ENCODE data around the gene MICOS13.
A peak's percentile ranks its signal among the peaks of the same experiment; 100 is the strongest.
"Not testable (repeated sequence)": the region's sequence is repeated elsewhere in the genome, so short reads cannot be mapped to it uniquely, and the experiment has no call there.

MICOS13 gene, protein sequence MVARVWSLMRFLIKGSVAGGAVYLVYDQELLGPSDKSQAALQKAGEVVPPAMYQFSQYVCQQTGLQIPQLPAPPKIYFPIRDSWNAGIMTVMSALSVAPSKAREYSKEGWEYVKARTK

DNA sequence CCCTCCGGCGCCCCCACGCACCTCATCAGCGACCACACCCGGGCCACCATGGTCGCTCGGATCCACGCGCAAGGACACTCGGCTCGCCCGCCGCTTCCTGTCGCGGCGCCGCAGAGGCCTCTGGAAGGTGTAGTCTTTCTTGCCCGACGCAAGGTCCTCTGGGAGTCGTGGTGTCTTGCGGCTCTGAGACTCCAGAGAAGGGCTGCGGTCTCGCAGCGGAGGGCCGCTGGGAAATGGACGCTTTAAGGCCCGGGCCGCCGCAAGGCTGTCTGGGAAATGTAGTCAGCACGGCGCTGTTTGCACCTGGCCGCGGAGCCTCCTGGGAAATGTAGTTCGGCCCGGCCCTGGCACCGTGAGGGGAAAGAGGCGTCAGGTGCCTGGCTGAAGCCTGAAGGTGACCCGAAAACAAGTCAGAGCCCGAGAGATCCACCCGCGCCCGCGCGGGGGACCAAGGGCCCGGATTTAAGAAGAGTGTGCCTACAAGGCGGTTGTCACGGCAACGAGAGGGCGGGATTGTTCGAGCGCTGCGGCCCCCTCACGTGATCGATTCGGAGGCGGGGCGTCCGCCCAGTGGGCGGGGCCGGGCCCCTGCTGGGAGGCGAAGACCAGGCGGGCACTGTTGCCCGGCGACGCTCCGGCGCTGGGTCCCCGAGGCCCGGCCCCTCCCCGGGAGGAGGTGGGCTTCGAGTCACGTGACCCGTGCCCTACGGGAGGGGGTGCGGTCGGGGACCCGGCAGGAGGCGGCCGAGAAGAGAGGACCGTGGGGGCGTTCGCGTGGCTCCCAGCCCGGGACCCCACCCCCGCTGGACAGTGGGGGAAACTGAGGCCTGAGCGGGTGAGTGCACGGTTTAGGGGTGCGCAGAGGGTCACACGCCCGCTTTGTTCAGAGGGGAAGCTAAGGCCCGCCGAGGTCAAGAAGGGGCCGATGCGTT is at the start of gene MICOS13, which contains the start of gene HSD11B1L:
TSS of gene MICOS13 (minus strand) at position 80 of the 932 bp plus-strand sequence. CDS start at position 50, 30 bp downstream.
TSS of gene HSD11B1L (plus strand) at position 591 of the 932 bp plus-strand sequence. CDS start 3,806 bp downstream, outside the sequence.
- DNase-seq: peak; percentile 96

DNA sequence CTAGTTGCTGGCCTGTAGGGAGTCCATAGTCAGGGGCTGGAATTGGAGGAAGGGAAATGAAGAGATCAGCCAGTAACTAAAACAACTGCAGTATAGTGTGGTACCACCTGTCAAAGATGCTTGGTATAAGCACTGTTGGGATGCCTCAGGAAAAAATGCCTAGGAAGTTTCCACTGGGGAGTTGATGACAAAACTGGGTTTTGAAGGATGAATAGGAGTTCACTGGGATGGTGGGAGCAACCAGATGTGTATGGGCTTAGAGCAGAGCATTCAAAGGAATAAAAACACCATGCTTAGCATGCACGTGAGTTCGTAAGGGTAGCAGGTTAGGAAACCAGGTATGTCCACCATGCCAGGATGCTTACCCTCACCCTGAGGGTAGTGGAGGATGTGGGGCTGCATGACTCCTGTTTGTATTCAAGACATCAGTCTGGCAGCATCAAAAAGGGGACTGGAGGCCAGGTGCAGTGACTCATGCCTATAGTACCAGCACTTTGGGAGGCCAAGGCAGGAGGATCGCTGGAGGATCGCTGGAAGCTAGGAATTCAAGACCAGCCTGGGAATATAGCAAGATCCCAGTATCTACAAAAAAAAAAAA is 47.2 kb upstream of the MICOS13 start:
- DNase-seq: no peak

DNA sequence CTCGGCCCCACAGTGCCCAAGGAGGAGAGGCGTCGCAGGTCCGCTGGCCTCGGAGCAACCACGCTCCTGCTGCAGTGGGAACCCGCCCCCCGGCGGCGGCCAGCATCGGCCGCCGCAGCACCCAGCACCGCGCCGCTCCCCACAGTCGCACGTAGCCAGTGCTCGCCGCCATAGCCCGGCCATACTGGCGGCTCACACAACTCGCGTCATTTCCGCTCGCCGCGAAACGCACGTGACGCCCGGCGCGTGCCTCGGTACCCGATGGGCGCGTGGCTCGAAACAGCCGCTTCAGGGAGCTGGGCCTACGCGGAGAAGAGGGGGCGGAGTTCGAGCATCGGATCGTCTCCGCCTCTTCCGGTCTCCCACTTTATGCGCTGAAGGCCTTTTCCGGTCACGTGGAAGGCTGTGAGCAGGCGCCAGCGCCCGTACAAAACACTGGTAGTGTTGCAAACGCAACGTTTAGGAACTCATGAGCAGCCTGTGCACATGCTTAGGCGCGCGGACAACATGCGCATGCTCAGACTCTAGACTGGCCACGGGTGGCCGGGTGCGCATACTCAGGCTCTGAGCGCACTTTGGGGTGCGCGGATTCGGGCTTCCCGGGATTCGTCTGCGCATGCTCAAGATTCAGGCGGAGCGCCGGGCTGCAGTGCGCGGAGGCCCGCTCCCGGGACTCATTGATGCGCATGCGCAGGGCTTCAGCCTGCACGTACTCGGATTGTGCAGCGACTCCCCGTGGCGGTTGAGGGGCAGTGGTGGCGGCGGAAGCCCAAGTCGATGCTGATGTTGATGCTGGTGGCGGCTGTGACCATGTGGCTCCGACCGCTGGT is 39.9 kb upstream of the MICOS13 start, which contains the start of the genes CATSPERD and LONP1:
TSS of gene CATSPERD (plus strand) at position 677 of the 830 bp plus-strand sequence. CDS start at position 778, 101 bp downstream.
TSS of gene LONP1 (minus strand) at position 186 of the 830 bp plus-strand sequence. CDS start at position 172, 14 bp downstream.
- peak; percentile 97 for DNase-seq

DNA sequence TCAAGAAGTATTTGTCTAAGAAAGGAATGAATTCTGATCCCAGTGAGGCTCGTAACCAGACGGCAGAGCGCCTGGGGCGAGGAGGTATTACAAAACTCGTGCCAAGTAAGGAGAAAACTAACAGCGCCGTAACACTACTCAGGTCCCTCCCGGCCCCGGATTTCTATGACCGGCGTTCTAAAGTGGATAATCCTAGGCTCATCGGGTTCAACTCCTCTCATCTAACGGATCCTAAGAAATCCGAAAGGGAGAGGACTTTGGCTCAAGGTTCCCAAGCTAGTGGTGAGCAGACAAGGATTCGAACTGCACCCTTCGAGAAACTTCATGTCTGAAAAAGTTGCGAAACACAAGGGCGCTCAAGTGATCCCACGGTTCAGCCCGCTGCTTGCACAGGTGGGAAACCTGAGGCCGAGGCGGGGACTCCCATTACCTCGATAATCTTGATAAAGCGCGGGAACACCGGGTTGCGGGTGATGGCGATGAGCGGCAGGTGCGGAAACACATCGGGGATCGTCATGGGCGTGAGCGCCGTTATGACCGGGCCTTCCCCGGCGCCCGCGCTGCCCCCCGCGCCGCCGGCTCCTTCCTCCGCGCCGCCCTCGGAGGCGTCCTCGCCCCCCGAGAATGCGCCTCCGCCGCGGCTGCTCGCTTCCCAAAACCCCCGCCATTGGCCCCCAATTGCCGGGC is 39.1 kb upstream of the MICOS13 start:
- DNase-seq: peak; percentile 8

DNA sequence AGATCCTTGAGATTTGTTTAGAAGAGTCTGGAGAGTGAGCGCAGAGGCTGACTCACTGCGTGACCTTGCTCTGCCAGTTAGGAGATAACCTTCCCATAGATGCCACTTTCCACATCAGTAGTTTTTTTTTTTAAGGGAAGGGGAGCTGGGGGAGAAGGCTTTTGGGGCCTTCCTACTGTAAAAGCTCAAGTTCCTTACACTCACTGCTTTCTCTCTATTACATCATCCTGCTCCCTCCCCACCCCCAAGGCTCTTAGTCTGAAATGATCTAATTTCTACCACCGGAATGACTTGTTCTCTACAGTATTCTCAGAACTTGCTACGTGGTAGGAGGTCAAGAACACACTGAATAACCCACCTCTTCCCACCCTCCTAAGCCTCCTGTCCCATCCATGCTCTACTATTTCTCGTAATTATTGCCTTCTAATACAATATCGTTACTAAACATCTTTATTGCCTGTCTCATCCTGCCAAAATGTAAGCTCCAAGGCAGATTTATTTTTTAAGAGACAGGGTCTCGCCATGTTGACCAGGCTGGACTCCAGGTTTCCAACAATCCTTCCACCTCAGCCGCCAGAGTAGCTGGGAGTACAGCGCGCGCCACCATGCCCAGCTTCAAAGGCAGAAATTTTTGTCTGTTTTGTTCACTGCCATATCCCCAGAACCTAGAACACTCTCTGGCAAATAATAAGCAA is 38.4 kb upstream of the MICOS13 start:
- no peak for DNase-seq

DNA sequence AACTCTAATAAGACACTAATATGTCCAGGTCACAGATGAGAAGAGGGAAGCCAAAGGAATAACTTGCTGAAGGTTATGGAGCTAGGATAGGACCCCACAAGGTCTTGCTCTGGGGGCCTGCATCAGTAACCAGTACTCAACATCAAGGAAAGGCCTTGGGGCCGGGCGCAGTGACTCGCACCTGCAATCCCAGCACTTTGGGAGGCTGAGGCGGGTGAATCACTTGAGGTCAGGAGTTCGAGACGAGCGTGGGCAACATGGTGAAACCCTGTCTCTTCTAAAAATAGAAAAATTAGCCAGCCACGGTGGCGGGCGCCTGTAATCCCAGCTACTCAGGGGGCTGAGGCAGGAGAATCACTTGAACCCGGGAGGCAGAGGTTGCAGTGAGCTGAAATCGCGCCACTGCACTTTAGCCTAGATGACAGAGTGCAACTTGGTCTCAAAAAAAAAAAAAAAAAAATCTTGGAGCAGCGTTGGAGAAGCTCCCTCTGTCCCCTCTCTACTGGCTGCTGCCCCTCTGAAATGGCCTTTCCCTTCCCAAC is 37.8 kb upstream of the MICOS13 start:
- DNase-seq: no peak

DNA sequence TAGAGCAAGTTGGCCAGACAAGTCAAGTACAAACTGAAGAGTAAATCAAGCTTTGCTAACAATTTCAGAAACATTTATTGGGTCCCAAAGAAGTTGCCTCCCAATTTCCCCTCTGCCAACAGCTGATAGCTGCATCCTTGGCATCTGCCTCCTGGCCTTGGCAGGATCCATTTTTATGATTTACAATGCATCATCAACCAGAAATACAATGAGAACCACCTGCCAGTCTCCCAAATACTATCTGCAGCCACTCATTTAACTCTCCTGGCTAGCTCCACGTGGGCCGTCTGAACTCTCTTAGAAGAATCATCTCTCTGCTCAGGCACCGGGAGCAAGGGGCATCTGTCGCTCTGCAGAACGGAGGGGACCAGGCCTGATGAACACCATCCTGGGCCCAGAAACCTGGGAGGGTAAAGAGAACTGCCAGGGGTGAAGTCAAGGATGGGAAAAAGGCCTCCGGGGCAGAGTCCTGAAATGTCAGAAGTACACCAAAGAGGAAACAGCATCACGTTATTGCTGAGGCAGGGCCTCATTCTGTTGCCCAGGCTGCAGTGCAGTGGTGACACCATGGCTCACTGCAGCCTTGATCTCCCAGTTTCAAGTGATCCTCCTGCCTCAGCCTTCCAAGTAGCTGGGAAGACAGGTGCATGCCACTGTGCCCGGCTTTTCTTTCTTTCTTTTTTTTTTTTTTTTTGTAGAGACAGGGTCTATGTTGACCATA is 37.1 kb upstream of the MICOS13 start:
- DNase-seq: no peak

DNA sequence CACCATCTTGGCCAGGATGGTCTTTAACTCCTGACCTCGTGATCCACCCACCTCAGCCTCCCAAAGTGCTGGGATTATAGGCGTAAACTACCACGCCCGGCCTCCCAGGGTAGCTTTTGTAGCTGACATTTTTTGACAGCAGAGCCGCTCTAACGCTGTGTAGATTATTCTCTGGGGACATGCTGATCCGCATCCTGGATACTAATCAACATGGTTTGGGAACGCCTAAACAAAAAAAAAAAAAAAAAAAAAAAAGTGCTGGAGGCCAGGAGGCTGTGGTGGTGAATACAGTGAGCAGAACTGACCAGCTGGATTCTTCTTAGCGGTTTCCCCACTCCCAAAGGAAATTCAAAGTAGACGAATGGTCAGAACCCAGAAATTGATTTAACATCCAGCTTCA is 34.5 kb upstream of the MICOS13 start:
- DNase-seq: no peak

DNA sequence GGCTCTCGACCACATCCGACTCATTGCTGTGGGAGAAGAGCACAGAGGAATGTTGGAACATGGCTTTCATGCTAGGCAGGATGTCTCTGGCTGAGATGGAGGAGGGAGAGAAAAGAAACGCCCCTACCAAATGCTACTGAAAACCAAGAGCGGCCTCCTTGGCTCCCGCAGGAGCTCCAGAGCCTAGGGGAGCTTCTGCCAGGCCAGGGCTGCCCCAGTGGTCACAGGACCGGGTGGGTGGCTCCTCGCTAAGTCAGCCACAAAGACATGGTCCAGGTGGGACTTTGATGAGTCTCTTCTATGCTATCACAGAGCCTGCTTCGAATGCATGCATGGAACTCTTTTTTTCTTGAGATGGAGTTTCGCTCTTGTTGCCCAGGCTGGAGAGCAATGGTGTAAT is 32.9 kb upstream of the MICOS13 start:
- no peak for DNase-seq

DNA sequence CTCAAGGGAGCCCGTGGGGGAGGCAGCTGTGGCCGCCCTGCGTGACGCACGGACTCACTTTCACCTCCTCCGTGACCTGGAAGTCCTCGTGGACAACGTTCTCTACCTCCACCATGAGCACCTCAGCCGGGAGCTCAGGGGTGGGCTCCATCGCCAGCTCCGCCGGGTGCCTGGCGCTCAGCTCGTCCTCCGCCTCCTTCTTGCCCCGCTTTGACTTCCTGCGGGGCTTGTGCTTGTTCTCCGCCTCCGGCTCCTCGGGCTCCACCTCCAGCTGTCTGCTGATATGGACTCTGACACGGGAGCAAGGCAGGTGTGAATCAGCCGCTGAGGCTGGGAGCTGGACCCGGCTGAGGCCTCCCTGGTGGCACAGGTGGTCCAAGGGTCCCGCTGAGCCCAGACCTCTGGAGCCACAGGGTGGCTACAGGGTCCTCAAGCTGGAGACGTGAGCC is 31.4 kb upstream of the MICOS13 start:
- no peak for DNase-seq

DNA sequence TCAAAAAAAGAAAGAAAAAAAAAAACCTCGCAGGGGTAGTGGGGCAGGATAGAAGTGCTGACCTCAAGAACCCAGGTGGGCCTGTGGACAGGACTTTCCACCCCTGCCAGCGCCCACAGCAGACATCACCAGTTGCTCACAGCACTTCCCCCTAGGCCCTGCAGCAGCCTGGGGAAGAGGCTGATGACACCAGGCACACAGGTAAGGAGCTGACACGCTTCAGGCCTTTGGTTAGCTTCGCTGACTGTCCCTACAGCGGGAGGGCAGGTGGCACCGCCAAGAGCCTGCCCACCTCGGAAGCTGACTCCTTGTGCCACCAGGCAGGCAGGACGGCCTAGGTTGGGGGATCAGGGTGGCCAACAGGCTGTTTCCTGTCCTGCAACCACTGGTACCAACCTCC is 30.7 kb upstream of the MICOS13 start:
- no peak for DNase-seq

DNA sequence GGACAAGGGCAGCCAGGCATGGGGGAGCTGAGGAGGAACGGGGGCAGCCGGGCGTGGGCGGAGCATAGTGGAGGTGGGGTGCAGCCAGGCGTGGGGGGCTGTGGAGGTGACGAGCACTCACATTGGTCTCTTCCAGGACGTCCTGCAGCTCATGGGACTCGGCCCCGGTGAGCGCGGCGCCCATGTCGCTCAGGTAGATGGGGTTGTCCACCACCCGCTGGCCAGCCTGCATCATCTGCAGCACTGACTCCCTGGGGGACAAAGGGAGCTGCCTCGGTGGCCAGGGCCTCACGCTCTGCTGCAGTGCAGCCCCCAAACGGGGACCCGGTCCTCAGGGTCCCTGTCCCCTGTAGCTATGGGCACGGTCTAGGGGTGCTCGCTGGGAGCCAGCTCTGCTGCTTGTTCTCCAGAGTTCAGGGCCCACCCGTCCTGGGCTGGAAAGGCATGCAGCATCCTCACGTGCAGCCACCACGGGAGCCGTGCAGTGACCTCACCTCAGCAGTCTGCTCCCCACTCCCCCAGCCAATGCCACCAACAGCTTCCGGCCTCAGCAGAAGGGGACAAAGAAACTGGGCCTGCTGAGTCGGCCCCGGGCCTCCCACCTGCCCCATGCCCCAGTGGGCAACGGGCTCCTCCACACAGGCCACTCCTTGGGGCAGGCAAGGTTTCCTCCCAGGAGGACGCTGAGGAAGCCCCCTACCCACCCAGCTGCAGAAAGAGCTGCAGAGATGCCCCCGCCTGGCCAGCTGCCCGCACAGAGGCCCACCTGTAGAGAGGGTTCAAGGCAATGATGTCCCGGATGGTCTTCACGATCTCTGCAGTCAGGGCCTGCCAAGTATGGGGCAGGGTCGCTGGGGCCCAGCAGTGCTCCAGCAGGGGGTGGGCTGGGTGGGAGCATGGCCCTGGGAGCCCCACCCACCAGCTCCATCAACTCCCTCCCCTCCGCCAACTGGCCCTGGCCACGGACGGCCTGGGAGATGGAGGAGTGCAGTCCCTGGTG is 27.6 kb upstream of the MICOS13 start:
- DNase-seq: no peak

DNA sequence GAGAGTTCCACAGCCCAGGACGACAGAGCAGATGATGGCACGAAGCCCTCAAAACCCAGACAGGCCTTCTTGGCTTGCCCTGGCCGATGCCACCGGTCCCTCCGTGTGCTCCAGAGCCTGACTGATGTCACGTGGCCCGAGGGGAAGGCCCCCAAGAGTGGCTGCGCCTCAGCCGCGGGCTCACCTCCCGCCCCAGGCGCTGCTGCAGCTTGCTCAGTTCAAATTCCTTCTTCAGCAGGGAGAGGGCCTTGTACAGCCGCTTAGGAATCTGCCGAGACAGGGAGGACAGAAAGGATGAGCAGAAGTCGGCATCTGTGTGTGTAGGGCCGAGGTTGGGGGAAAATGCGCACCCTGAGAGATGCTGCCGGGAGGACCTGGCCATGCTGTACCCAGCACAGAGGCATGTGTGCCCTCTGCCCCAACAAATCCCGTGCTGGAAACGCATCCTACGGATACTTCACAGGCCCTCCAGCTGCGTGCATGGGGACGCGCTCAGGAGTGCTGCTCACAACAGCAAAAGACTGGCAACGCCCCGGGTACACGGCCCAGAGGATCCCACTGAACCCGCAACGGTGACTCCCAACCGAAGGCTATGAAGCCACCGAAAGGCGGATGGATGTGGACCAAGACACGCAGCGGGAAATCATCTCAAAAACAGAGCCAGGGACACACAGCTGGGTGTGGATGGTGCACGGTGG is 26.7 kb upstream of the MICOS13 start:
- no peak for DNase-seq

DNA sequence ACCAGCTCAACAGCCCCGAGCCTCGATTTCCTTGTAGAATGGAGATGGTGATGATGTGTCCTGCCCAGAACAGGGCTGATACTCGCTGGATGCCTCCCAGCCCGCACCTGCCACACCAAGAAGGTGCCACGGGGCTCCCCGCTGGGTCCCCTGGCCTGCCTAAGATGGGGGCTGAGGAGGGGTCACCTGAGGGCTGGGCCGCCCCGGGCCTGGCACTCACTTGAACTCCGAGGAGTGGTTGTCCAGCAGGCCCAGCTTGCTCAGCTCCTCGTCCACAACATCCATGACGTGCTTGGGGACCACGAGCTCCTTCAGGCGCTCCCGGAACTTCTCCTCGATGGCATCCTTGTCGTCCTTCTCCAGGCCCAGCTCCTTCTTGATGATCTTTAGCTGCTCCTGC is 25.2 kb upstream of the MICOS13 start:
- no peak for DNase-seq

DNA sequence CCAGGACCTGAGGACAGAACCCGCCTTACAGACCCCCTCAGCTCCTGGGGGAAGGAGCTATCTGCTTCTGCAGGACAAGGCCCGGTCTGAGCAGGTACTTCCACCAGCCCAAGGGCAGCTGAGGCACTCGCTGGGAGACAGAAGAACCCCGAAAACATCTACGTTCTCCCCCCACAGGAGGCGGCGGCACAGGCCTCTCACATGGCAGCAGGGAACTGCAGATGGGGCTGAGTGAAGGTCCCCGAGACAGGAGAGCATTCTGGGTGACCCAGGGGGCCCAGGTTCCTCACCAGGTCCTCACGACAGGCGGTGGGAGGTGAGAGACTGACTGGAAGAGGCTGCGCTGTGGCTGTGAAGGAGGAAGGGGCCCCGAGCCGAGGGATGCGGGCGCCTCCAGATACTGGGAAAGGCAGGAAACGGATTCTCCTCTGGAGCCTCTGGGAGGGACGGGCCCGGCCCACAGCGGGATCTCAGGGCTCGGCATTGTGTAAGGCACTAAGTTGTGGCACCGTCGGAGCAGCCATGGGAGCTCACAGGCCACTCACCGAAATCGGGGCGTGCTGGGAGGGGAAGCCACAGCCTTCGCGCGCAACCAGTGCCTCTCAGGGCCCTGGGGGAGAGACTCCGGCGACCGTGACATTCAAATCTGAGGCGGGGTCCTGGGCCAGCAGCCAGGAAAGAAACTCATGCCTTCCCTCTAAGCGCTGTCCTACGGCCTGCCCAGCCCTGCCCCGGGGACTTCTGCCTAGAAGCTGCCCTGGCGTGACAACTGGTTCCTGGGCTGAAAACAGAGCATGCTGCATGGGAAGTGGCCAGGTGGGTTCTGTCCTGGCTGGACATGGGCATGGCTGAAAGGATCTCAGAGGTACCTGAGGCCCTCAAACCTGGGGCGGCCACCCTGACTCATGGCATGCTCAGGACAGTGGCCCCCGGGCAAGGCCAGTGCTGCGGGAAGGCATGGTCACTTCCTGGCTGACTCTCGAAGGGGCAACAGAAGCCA is 23.8 kb upstream of the MICOS13 start:
- no peak for DNase-seq

DNA sequence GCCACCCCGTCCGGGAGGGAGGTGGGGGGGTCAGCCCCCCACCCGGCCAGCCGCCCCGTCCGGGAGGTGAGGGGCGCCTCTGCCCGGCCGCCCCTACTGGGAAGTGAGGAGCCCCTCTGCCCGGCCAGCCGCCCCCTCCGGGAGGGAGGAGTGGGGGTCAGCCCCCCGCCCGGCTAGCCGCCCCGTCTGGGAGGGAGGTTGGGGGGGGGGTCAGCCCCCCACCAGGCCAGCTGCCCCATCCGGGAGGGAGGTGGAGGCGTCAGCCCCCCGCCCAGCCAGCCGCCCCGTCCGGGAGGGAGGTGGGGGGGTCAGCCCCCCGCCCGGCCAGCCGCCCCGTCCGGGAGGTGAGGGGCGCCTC is 21.7 kb upstream of the MICOS13 start:
- DNase-seq: not testable (repeated sequence)

DNA sequence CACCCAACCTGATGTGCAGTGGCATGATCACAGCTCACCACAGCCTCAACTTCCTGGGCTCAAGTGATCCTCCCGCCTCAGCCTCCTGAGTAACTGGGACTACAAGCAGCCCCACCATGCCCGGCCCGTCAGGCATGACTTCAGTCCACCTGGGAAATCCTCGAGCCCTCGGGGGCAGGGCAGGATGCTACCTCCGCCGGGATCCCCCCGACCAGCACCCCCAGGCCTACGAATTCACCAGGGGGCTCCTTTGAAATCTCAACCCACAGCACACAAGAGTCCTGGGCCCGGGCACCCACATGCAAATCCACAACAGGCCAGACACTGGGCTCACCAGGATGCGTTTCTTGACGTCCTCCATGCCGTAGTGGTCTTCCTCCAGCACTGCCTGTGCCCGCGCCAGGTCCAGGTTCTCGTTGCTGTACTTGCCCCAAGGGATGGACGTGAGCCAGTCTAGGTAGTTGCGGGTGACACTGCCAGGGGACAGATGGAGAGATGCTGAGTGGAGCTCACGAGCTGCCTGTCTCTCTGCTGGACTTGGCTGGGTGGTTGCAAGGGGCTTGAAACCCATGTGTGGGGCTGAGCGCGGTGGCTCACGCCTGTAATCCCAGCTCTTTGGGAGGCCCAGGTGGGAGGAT is 20.3 kb upstream of the MICOS13 start:
- no peak for DNase-seq
